WTC11 (cell line): ENCODE data around the gene ERC2.

ENCODE experiments used
- CREM ChIP-seq: sonication (generic); formaldehyde crosslinking; IDR thresholded peaks from 2 replicates; pipeline ENCODE4 v1.8.1; 2022; ENCODE audit warnings: mild to moderate bottlenecking, missing genetic modification reagents, moderate library complexity
- ETV6 ChIP-seq: sonication (generic); formaldehyde crosslinking; IDR thresholded peaks from 2 replicates; pipeline ENCODE4 v1.8.1; 2022; ENCODE audit warnings: mild to moderate bottlenecking, missing genetic modification reagents
- NR2C2 ChIP-seq: sonication (generic); formaldehyde crosslinking; IDR thresholded peaks from 2 replicates; pipeline ENCODE4 v1.8.0; 2022; ENCODE audit warnings: mild to moderate bottlenecking, missing genetic modification reagents
- RELA ChIP-seq: sonication (generic); formaldehyde crosslinking; IDR thresholded peaks from 2 replicates; pipeline ENCODE4 v1.8.1; 2022; ENCODE audit warnings: missing genetic modification reagents, mild to moderate bottlenecking, borderline replicate concordance
- ZNF121 ChIP-seq: sonication (generic); formaldehyde crosslinking; IDR thresholded peaks from 2 replicates; pipeline ENCODE4 v1.8.0; 2023; ENCODE audit warnings: missing genetic modification reagents
- TF ChIP-seq, protein P1 (sequence below): sonication (generic); formaldehyde crosslinking; IDR thresholded peaks from 2 replicates; pipeline ENCODE4 v1.8.0; 2023; ENCODE audit warnings: mild to moderate bottlenecking, missing genetic modification reagents
- TF ChIP-seq, protein P2 (sequence below): fragments of 250-450 bp; sonication (Bioruptor Pico); IDR thresholded peaks from 2 replicates; pipeline ENCODE4 v1.8.0; 2021; ENCODE audit warnings: mild to moderate bottlenecking
- TF ChIP-seq, protein P3 (sequence below): fragments of 200-600 bp; IDR thresholded peaks from 2 replicates; pipeline ENCODE4 v1.8.0; 2022; ENCODE audit warnings: antibody characterized with exemption
- TF ChIP-seq, protein P4 (sequence below): sonication (generic); formaldehyde crosslinking; IDR thresholded peaks from 2 replicates; pipeline ENCODE4 v1.8.1; 2023; ENCODE audit warnings: mild to moderate bottlenecking, moderate library complexity, missing genetic modification reagents

DNA sequence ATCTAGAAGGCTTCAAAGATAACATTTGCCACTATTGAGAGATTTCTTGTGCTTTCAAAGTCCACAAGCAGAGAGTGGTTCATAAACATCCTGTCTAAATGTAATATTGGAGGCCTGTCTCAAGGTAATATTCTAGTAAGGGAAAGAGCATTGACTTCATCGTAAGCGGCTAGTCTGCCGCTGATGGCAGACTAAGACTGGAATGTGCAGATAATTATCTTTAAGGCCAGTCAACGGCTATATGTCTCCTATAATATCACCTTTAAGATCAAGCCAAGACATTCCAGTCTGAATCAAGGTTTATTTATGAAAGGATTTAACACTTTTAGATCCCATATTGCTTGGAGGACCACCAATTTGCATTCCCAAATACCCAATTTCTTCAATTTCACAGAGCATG lies 557.0 kb downstream of the ERC2 start:
- TF ChIP-seq, protein P1, sequence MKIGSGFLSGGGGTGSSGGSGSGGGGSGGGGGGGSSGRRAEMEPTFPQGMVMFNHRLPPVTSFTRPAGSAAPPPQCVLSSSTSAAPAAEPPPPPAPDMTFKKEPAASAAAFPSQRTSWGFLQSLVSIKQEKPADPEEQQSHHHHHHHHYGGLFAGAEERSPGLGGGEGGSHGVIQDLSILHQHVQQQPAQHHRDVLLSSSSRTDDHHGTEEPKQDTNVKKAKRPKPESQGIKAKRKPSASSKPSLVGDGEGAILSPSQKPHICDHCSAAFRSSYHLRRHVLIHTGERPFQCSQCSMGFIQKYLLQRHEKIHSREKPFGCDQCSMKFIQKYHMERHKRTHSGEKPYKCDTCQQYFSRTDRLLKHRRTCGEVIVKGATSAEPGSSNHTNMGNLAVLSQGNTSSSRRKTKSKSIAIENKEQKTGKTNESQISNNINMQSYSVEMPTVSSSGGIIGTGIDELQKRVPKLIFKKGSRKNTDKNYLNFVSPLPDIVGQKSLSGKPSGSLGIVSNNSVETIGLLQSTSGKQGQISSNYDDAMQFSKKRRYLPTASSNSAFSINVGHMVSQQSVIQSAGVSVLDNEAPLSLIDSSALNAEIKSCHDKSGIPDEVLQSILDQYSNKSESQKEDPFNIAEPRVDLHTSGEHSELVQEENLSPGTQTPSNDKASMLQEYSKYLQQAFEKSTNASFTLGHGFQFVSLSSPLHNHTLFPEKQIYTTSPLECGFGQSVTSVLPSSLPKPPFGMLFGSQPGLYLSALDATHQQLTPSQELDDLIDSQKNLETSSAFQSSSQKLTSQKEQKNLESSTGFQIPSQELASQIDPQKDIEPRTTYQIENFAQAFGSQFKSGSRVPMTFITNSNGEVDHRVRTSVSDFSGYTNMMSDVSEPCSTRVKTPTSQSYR (CRISPR knock-in tag) = no peak
- TF ChIP-seq, protein P2, sequence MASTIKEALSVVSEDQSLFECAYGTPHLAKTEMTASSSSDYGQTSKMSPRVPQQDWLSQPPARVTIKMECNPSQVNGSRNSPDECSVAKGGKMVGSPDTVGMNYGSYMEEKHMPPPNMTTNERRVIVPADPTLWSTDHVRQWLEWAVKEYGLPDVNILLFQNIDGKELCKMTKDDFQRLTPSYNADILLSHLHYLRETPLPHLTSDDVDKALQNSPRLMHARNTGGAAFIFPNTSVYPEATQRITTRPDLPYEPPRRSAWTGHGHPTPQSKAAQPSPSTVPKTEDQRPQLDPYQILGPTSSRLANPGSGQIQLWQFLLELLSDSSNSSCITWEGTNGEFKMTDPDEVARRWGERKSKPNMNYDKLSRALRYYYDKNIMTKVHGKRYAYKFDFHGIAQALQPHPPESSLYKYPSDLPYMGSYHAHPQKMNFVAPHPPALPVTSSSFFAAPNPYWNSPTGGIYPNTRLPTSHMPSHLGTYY (CRISPR knock-in tag) = no peak
- TF ChIP-seq, protein P3, sequence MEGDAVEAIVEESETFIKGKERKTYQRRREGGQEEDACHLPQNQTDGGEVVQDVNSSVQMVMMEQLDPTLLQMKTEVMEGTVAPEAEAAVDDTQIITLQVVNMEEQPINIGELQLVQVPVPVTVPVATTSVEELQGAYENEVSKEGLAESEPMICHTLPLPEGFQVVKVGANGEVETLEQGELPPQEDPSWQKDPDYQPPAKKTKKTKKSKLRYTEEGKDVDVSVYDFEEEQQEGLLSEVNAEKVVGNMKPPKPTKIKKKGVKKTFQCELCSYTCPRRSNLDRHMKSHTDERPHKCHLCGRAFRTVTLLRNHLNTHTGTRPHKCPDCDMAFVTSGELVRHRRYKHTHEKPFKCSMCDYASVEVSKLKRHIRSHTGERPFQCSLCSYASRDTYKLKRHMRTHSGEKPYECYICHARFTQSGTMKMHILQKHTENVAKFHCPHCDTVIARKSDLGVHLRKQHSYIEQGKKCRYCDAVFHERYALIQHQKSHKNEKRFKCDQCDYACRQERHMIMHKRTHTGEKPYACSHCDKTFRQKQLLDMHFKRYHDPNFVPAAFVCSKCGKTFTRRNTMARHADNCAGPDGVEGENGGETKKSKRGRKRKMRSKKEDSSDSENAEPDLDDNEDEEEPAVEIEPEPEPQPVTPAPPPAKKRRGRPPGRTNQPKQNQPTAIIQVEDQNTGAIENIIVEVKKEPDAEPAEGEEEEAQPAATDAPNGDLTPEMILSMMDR = no peak
- no peak for TF ChIP-seq RELA (CRISPR knock-in tag)
- TF ChIP-seq CREM (CRISPR knock-in tag) = no peak
- no peak for TF ChIP-seq ZNF121 (CRISPR knock-in tag)
- TF ChIP-seq, protein P4, sequence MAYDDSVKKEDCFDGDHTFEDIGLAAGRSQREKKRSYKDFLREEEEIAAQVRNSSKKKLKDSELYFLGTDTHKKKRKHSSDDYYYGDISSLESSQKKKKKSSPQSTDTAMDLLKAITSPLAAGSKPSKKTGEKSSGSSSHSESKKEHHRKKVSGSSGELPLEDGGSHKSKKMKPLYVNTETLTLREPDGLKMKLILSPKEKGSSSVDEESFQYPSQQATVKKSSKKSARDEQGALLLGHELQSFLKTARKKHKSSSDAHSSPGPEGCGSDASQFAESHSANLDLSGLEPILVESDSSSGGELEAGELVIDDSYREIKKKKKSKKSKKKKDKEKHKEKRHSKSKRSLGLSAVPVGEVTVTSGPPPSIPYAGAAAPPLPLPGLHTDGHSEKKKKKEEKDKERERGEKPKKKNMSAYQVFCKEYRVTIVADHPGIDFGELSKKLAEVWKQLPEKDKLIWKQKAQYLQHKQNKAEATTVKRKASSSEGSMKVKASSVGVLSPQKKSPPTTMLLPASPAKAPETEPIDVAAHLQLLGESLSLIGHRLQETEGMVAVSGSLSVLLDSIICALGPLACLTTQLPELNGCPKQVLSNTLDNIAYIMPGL (CRISPR knock-in tag) = no peak
- TF ChIP-seq ETV6 (CRISPR knock-in tag) = no peak
- TF ChIP-seq NR2C2 (CRISPR knock-in tag) = no peak
